HG02884 (cell line): ENCODE measurements around the gene PCYT2.
A peak's percentile ranks its signal among the peaks of the same experiment; 100 is the strongest.

Source experiments
- ATAC-seq: cut with Tn5 transposase; IDR thresholded peaks from one replicate; pipeline ENCODE4 v1.9.1; 2021; ENCODE audit warnings: mild to moderate bottlenecking, moderate library complexity; ENCODE audit not compliant: unreplicated experiment

Gene PCYT2

GRCh38 chr17:81902023-81902652 is 9.1 kb downstream of the PCYT2 start, which contains the start of gene NPB:
Gene NPB, plus strand, starts transcription at chr17:81902238. Its CDS starts 40 bp downstream, at chr17:81902278.
- ATAC-seq: no peak

- no peak for ATAC-seq
Measured at GRCh38 chr17:81901167-81902022, 9.8 kb downstream of the PCYT2 start.

GRCh38 chr17:81900181-81900820 is 10.9 kb downstream of the PCYT2 start:
- no peak for ATAC-seq

- ATAC-seq: no peak
Measured at GRCh38 chr17:81899514-81900166, 11.6 kb downstream of the PCYT2 start.

GRCh38 chr17:81898885-81899284 is 12.3 kb downstream of the PCYT2 start:
- no peak for ATAC-seq

GRCh38 chr17:81898029-81898866 is 13.0 kb downstream of the PCYT2 start:
- no peak for ATAC-seq

- no peak for ATAC-seq
Measured at GRCh38 chr17:81895400-81895799, 15.8 kb downstream of the PCYT2 start.

GRCh38 chr17:81891303-81891552 is 20.0 kb downstream of the PCYT2 start:
- peak; percentile 23 for ATAC-seq

- no peak for ATAC-seq
Measured at GRCh38 chr17:81890447-81891302, 20.5 kb downstream of the PCYT2 start.

GRCh38 chr17:81889602-81890001 is 21.6 kb downstream of the PCYT2 start:
- no peak for ATAC-seq

- no peak for ATAC-seq
Measured at GRCh38 chr17:81888988-81889595, 22.1 kb downstream of the PCYT2 start.

GRCh38 chr17:81888105-81888987 is 22.9 kb downstream of the PCYT2 start:
- ATAC-seq: no peak

GRCh38 chr17:81885869-81886548 is 25.2 kb downstream of the PCYT2 start:
- ATAC-seq: no peak

GRCh38 chr17:81885454-81885853 is 25.7 kb downstream of the PCYT2 start:
- ATAC-seq: no peak

- no peak for ATAC-seq
Measured at GRCh38 chr17:81884968-81885367, 26.2 kb downstream of the PCYT2 start.

GRCh38 chr17:81884520-81884919 is 26.7 kb downstream of the PCYT2 start:
- no peak for ATAC-seq

- ATAC-seq: no peak
Measured at GRCh38 chr17:81879121-81879520, 32.1 kb downstream of the PCYT2 start.

- ATAC-seq: no peak
Measured at GRCh38 chr17:81878294-81878693, 32.9 kb downstream of the PCYT2 start.
